ENCODE measurements around the gene SOCS3.

GRCh38 chr17:78306913-78307312 is 53.0 kb downstream of the SOCS3 start:
- TF ChIP-seq, protein P1, sequence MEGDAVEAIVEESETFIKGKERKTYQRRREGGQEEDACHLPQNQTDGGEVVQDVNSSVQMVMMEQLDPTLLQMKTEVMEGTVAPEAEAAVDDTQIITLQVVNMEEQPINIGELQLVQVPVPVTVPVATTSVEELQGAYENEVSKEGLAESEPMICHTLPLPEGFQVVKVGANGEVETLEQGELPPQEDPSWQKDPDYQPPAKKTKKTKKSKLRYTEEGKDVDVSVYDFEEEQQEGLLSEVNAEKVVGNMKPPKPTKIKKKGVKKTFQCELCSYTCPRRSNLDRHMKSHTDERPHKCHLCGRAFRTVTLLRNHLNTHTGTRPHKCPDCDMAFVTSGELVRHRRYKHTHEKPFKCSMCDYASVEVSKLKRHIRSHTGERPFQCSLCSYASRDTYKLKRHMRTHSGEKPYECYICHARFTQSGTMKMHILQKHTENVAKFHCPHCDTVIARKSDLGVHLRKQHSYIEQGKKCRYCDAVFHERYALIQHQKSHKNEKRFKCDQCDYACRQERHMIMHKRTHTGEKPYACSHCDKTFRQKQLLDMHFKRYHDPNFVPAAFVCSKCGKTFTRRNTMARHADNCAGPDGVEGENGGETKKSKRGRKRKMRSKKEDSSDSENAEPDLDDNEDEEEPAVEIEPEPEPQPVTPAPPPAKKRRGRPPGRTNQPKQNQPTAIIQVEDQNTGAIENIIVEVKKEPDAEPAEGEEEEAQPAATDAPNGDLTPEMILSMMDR (IDR thresholded peaks at IDR 0.05; ENCODE audit: low read depth, low read length): no peak
- no peak for TF ChIP-seq POLR2A (IDR thresholded peaks at IDR 0.05; ENCODE audit: extremely low read depth, insufficient read length)
- TF ChIP-seq, protein P2, sequence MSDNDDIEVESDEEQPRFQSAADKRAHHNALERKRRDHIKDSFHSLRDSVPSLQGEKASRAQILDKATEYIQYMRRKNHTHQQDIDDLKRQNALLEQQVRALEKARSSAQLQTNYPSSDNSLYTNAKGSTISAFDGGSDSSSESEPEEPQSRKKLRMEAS (IDR thresholded peaks at IDR 0.05; ENCODE audit: low read depth, low read length): no peak

All from NB4 (cell line).